IMR-90 (cell line): ENCODE results near the gene ALG8. TPM values are rescaled to one million over a fixed set of nuclear protein-coding genes. Genes with fewer than 3 reads are reported as not detected.

Source experiments
- ATAC-seq: fragments of 200-7000 bp; cut with Tn5 transposase; 2 replicates; pipeline ENCODE4 v1.9.1; 2020; ENCODE audit warnings: low read depth, mild to moderate bottlenecking, moderate library complexity
- BruUV-seq: library from RNA; stranded (reverse); fragments of 400-500 nt; replicated peaks from 2 replicates; lab custom pipeline; 2021; lab: Mats Ljungman, UMichigan
- CTCF ChIA-PET: fragments of 300-600 bp; formaldehyde crosslinking; extraction: SDS; loops from one replicate; lab custom pipeline; 2021; ENCODE audit warnings: antibody characterized with exemption; lab: Yijun Ruan, JAX
- POLR2A ChIA-PET: fragments of 300-600 bp; sonication (Branson Sonifier 250); formaldehyde crosslinking; loops from one replicate; lab custom pipeline; 2022; ENCODE audit warnings: antibody characterized with exemption; ENCODE audit not compliant: unreplicated experiment; lab: Charles Lee
- DNase-seq: peaks from one replicate; pipeline ENCODE4 v3.0.0; 2013
- H2AFZ ChIP-seq: replicated peaks from 2 replicates; pipeline ENCODE3; 2013; ENCODE audit warnings: low read length, mild to moderate bottlenecking; ENCODE audit not compliant: poor library complexity
- H2AK5ac ChIP-seq: 2 replicates; pipeline ENCODE4 v1.6.1; 2013; ENCODE audit warnings: low read depth, low read length, inconsistent platforms
- H2AK9ac ChIP-seq: replicated peaks from 2 replicates; pipeline ENCODE3; 2013; ENCODE audit warnings: mild to moderate bottlenecking, low read depth, low read length, moderate library complexity; ENCODE audit not compliant: poor library complexity
- H2BK120ac ChIP-seq: 2 replicates; pipeline ENCODE4 v1.6.1; 2013; ENCODE audit warnings: low read depth, low read length, inconsistent platforms
- H2BK15ac ChIP-seq: 3 replicates; pipeline ENCODE4 v1.6.1; 2013; ENCODE audit warnings: low read depth, low read length, inconsistent platforms
- H2BK20ac ChIP-seq: 2 replicates; pipeline ENCODE4 v1.6.1; 2013; ENCODE audit warnings: low read depth, mild to moderate bottlenecking, inconsistent platforms, low read length, moderate library complexity
- H2BK5ac ChIP-seq: 2 replicates; pipeline ENCODE4 v1.6.1; 2013; ENCODE audit warnings: mild to moderate bottlenecking, low read depth, low read length, inconsistent platforms; ENCODE audit not compliant: poor library complexity, severe bottlenecking
- H3K14ac ChIP-seq: replicated peaks from 2 replicates; pipeline ENCODE4 v1.6.1; 2013; ENCODE audit warnings: low read depth, low read length, inconsistent platforms
- H3K18ac ChIP-seq: 2 replicates; pipeline ENCODE4 v1.6.1; 2013; ENCODE audit warnings: low read depth, low read length, control low read depth
- H3K23ac ChIP-seq: 2 replicates; pipeline ENCODE4 v1.6.1; 2013; ENCODE audit warnings: low read depth, low read length, inconsistent platforms
- H3K27ac ChIP-seq: 2 replicates; pipeline ENCODE4 v1.5.1; 2013; ENCODE audit warnings: mild to moderate bottlenecking, control low read depth, low read length; ENCODE audit not compliant: insufficient read depth
- H3K27me3 ChIP-seq: 2 replicates; pipeline ENCODE4 v1.6.1; 2013; ENCODE audit warnings: low read length; ENCODE audit not compliant: control insufficient read depth, insufficient read depth
- H3K36me3 ChIP-seq: 2 replicates; pipeline ENCODE4 v1.6.1; 2013; ENCODE audit warnings: low read length, mixed read lengths; ENCODE audit not compliant: control insufficient read depth, insufficient read depth
- H3K4ac ChIP-seq: 2 replicates; pipeline ENCODE4 v1.6.1; 2013; ENCODE audit warnings: low read depth, low read length, inconsistent platforms
- H3K4me1 ChIP-seq: 2 replicates; pipeline ENCODE4 v1.6.1; 2013; ENCODE audit warnings: low read length, mixed read lengths; ENCODE audit not compliant: control insufficient read depth, insufficient read depth
- H3K4me2 ChIP-seq: 2 replicates; pipeline ENCODE4 v1.6.1; 2013; ENCODE audit warnings: low read depth, mild to moderate bottlenecking, control low read depth, low read length, moderate library complexity
- H3K4me3 ChIP-seq: 2 replicates; pipeline ENCODE4 v1.5.1; 2013; ENCODE audit warnings: low read depth, mild to moderate bottlenecking, control low read depth, low read length, moderate library complexity; ENCODE audit not compliant: insufficient read depth
- H3K56ac ChIP-seq: 2 replicates; pipeline ENCODE4 v1.6.1; 2013; ENCODE audit warnings: low read length, inconsistent platforms; ENCODE audit not compliant: insufficient read depth; ENCODE audit errors: extremely low read depth
- H3K79me1 ChIP-seq, 2 experiments: 2 replicates each; pipeline ENCODE4 v1.6.1; 2013; ENCODE audit warnings: low read length in 2 of 2, inconsistent platforms in 1 of 2, low read depth in 1 of 2
- H3K9ac ChIP-seq: 2 replicates; pipeline ENCODE4 v1.6.1; 2013; ENCODE audit warnings: low read depth, low read length, control low read depth
- H3K9me1 ChIP-seq: 2 replicates; pipeline ENCODE4 v1.6.1; 2013; ENCODE audit warnings: low read length, inconsistent platforms; ENCODE audit not compliant: insufficient read depth
- H3K9me3 ChIP-seq: 2 replicates; pipeline ENCODE4 v1.6.1; 2013; ENCODE audit warnings: low read length; ENCODE audit not compliant: control insufficient read depth, insufficient read depth
- H4K20me1 ChIP-seq: 2 replicates; pipeline ENCODE4 v1.6.1; 2013; ENCODE audit warnings: low read length, inconsistent platforms; ENCODE audit not compliant: insufficient read depth
- H4K5ac ChIP-seq: 2 replicates; pipeline ENCODE4 v1.6.1; 2013; ENCODE audit warnings: mild to moderate bottlenecking, low read depth, low read length, control low read depth
- H4K8ac ChIP-seq, 2 experiments: 2 replicates each; pipeline ENCODE4 v1.6.1; 2013; ENCODE audit warnings: low read depth in 2 of 2, low read length in 2 of 2, control low read depth in 1 of 2, inconsistent platforms in 1 of 2
- H4K91ac ChIP-seq: 2 replicates; pipeline ENCODE4 v1.6.1; 2013; ENCODE audit warnings: low read depth, low read length, inconsistent platforms; ENCODE audit not compliant: insufficient read depth
- MAFK ChIP-seq: IDR thresholded peaks from 2 replicates; pipeline ENCODE4 v1.6.1; 2012; ENCODE audit warnings: low read depth, low read length, improper control_type of control experiment
- MAZ ChIP-seq: IDR thresholded peaks from 2 replicates; pipeline ENCODE4 v1.6.1; 2012; ENCODE audit warnings: low read depth, mild to moderate bottlenecking, low read length, improper control_type of control experiment, moderate library complexity, borderline replicate concordance
- SMC3 ChIP-seq: fragments of 150-350 bp; IDR thresholded peaks from 2 replicates; pipeline ENCODE4 v1.6.1; 2016; ENCODE audit warnings: low read depth, mild to moderate bottlenecking, antibody characterized with exemption, low read length, moderate library complexity
- WGBS, 2 experiments: methylation state at CpG; one replicate each; pipeline versions ENCODE4 v1.1.5 to v1.1.7; 2013; ENCODE audit warnings: missing lambda C conversion rate in 2 of 2; ENCODE audit not compliant: insufficient read length in 1 of 2; ENCODE audit errors: extremely low coverage in 2 of 2; 5-methylcytosine and 5-hydroxymethylcytosine counted together
- dilution Hi-C: fragments of 300-500 bp; cut with HindIII; formaldehyde crosslinking; loops from one replicate; pipeline ENCODE4 v1.14.3; 2018; ENCODE audit warnings: low sequenced_read_pairs; ENCODE audit not compliant: unreplicated experiment
- in situ Hi-C: fragments of 300-500 bp; cut with MboI; formaldehyde crosslinking; loops from 3 replicates; pipeline ENCODE4 v1.14.3; 2019; ENCODE audit warnings: low sequenced_read_pairs, inconsistent platforms, mixed read lengths
- intact Hi-C: fragments of 100-400 bp; cut with micrococcal nuclease; formaldehyde crosslinking; loops from 2 replicates; pipeline ENCODE4 v1.10.0; 2022
- polyA plus RNA-seq, 3 experiments: library from polyadenylated mRNA; depleted of rRNA; stranded (reverse); fragments of >200 nt; gene quantifications; 2 replicates each; pipeline ENCODE4 v1.2.3, GENCODE V29; 2012; ENCODE audit warnings: low replicate concordance in 1 of 3
- total RNA-seq: library from RNA; depleted of rRNA; stranded (reverse); fragments of >200 nt; gene quantifications from 2 replicates; pipeline ENCODE4 v1.2.3, GENCODE V29; 2012

ALG8 gene
- total and polyA plus RNA-seq, 2 of the 4 experiments (the other 2 are of a cell fraction): 27.8 to 31.8 TPM

DNA sequence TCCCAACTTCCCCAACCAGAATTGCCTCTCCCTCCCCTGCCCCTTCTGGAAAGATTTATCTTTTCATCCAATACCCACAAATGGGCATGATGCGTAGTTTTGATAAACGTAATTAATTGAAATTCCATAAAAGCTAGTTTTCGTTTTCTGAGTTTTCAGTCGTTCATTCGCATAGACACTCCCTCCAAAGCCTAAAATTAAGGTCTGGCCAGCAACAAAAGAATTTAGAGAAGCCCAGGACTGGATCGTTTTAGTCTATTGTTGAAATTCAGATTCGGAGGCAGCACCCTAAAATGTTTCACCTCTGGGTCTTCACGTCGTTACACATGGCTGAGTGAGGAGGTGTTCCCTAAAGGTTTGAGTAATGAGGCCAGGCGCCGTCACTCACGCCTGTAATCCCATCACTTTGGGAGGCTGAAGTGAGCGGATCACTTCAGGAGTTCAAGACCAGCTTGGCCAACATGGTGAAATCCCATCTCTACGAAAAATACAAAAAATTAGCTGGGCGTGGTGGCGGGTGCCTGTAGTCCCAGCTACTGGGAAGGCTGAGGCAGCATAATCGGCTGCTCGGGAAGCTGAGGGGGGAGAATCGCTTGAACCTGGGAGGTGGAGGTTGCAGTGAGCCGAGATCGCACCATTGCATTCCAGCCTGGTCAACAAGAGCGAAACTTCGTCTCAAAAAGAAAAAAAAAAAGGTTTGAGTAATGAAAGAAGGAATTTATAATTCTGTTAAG lies 59.2 kb downstream of the ALG8 start:
- Histone ChIP-seq H4K5ac (peak overlapping the region; percentile 79), H2AFZ (peak overlapping the region; percentile 99), H3K79me1 (peaks cover 8 to 45% of the 10 kb centered on the region in 2 experiments), H3K23ac (peak overlapping the region; percentile 100), H3K27ac (peak overlapping the region; percentile 81), H3K36me3 (0 out of 2 replicates have a peak, but pooled peaks cover 2% of the 10 kb centered on the region), H4K8ac (peak overlapping the region; percentile 95 to 99), H3K4me2 (peak overlapping the region; percentile 70), H2AK5ac (peak overlapping the region; percentile 73; the same call in 1 of the 2 replicates), H3K9me1 (peaks cover 13% of the 10 kb centered on the region), H3K56ac (peak overlapping the region; percentile 94), H2BK20ac (peak overlapping the region; percentile 90), H4K91ac (peak overlapping the region; percentile 93), H2BK120ac (peak overlapping the region; percentile 92), H2AK9ac (peak overlapping the region; percentile 92), H3K4me3 (peak overlapping the region; percentile 78), H4K20me1 (peaks cover 28% of the 10 kb centered on the region), H3K14ac (peak overlapping the region; percentile 99), H3K4me1 (peaks cover 2% of the 10 kb centered on the region; the same call in 1 of the 2 replicates), H2BK15ac (peak overlapping the region; percentile 95; the same call in 2 of the 3 replicates), H3K4ac (peak overlapping the region; percentile 97), H3K9ac (peak overlapping the region; percentile 84), H3K18ac (peak overlapping the region; percentile 26; the same call in 1 of the 2 replicates), H2BK5ac (peak overlapping the region; percentile 89), H3K27me3 (no peaks in the 10 kb centered on the region), H3K9me3 (no peaks in the 10 kb centered on the region)
- no peak for TF ChIP-seq MAZ
- TF ChIP-seq MAFK: no peak
- TF ChIP-seq SMC3: no peak
- ChIA-PET CTCF (interaction anchor here (0.6 kb wide), 2 partner anchors 30 to 258 kb away, joined by 4 to 6 read pairs; no protein-coding TSS in a partner anchor), POLR2A (no interaction called here)
- in situ Hi-C loops: no loop called here
- 100% methylated on average over 1 of the region's 23 CpGs; no CpG with 5 or more reads in 1 of the 2 experiments for WGBS, 2 experiments
- intact Hi-C loops: no loop called here
- BruUV-seq: no TSS peak
- DNase-seq (no peak), ATAC-seq (no peak)
- dilution Hi-C loops: no loop called here
